Prostate gland (tissue), 2 donors: ENCODE data around the gene METTL9. TPM values are rescaled to one million over a fixed set of nuclear protein-coding genes. Genes with fewer than 3 reads are reported as not detected.
"Not testable (repeated sequence)": the region's sequence is repeated elsewhere in the genome, so short reads cannot be mapped to it uniquely, and the experiment has no call there.

Source experiments
- DNase-seq: peaks from one replicate; pipeline ENCODE4 v3.0.0-alpha.2; 2019; ENCODE audit warnings: low spot score
- H3K27ac ChIP-seq, 2 donors: fragments of 200-600 bp; sonication (generic); 2 replicates each; pipeline ENCODE4 v1.5.1; 2017 to 2019
- H3K27me3 ChIP-seq: fragments of 200-600 bp; sonication (generic); replicated peaks from 2 replicates; pipeline ENCODE4 v1.5.1; 2019; ENCODE audit not compliant: insufficient read depth
- H3K36me3 ChIP-seq, 2 donors: fragments of 200-600 bp; sonication (generic); 1 replicate in 1 of 2; 2 replicates in 1 of 2; pipeline versions ENCODE4 v1.5.1 to v1.8.1; 2017 to 2019
- H3K4me1 ChIP-seq: fragments of 200-600 bp; sonication (generic); replicated peaks from 2 replicates; pipeline ENCODE4 v1.5.1; 2019
- H3K4me3 ChIP-seq, 2 donors: fragments of 200-600 bp; sonication (generic); 2 replicates each; pipeline ENCODE4 v1.5.1; 2017 to 2019
- H3K9me3 ChIP-seq: fragments of 200-600 bp; sonication (generic); 2 replicates; pipeline ENCODE4 v1.5.1; 2017
- CTCF ChIP-seq, 4 experiments: fragments of 200-600 bp in 2 of 4; fragments of 450-650 bp in 2 of 4; sonication (generic) in 2 of 4; IDR thresholded peaks; 1 replicate in 3 of 4; 2 replicates in 1 of 4; pipeline ENCODE4 v1.5.1; 2016 to 2019; ENCODE audit warnings: antibody characterized with exemption in 4 of 4, mild to moderate bottlenecking in 2 of 4, moderate library complexity in 2 of 4
- POLR2A ChIP-seq: fragments of 450-650 bp; IDR thresholded peaks from one replicate; pipeline ENCODE4 v1.6.1; 2016; ENCODE audit warnings: antibody characterized with exemption, mild to moderate bottlenecking
- POLR2AphosphoS5 ChIP-seq: sonication (generic); formaldehyde crosslinking; IDR thresholded peaks from one replicate; pipeline ENCODE4 v1.6.1; 2017; ENCODE audit warnings: antibody characterized with exemption
- WGBS: methylation state at CpG from one replicate; pipeline ENCODE4 v1.1.5; 2018; 5-methylcytosine and 5-hydroxymethylcytosine counted together
- intact Hi-C: fragments of 100-400 bp; cut with DNase I; formaldehyde crosslinking; loops from one replicate; pipeline ENCODE4 v1.14.2; 2022
- total RNA-seq, 2 donors: library from RNA; depleted of rRNA; stranded (reverse); fragments of >200 nt; gene quantifications; one replicate each; pipeline ENCODE4 v1.1.0, GENCODE V29; 2016

METTL9 gene
- total RNA-seq, 2 donors from 2014 or later, result 98.9 to 160 TPM

DNA sequence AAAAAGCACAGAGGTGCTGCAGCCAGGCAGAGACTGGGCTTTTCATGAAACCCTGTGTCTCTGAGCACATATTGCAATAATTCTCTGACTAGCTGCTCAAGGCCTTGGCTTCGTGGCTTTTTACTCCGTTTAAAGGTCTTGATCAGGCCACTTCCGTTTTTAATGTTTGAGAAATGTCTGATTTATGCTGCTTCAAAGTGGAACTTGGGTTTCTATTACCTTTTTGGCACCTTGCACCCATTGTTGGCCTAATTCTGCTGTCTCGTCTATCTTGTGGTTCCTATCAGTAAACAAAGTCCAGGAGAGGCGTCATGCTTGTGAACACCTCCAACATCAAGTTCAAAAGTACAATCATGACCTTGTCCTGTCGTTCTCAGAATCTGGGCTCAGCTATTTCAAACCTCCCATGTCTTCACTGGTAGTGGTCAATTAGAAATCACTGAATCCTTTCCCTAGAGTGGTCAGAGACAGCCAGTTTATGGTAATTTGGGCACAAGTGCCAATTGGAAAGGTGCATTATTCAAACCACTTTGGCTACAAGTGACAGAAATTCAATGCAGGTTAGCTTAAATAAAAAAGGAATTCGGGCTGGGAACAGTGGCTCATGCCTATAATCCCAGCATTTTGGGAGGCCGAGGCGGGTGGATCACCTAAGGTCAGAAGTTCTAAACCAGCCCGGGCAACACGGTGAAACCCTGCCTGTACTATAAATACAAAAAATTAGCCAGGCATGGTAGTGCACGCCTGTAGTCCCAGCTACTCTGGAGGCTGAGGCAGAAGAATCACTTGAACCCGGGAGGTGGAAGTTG lies 33.3 kb upstream of the METTL9 start:
- H3K27me3 ChIP-seq, result no peaks in the 10 kb centered on the region

GRCh38 chr16:21566891-21567414 lies 32.4 kb upstream of the METTL9 start:
- DNase-seq, result no peak

More for the DNA sequence above, 33.3 kb upstream of the METTL9 start:
- H3K9me3 ChIP-seq, result no peaks in the 10 kb centered on the region
- H3K27ac ChIP-seq, result no peak overlapping the region
- WGBS, result 53% methylated on average over 13 of the region's 13 CpGs
- intact Hi-C loops, result loop anchor here (5.0 to 10.0 kb wide), 2 partner anchors 411 to 1131 kb away; partner anchors contain the start of genes DNAH3 and LDAF1
- H3K4me1 ChIP-seq, result peaks cover 5% of the 10 kb centered on the region
- no peak for DNase-seq
- TF ChIP-seq CTCF (IDR thresholded peaks at IDR 0.05) (no peak), POLR2AphosphoS5 (no peak), POLR2A (no peak)
- H3K4me3 ChIP-seq, result no peak overlapping the region
- no peaks in the 10 kb centered on the region for H3K36me3 ChIP-seq

DNA sequence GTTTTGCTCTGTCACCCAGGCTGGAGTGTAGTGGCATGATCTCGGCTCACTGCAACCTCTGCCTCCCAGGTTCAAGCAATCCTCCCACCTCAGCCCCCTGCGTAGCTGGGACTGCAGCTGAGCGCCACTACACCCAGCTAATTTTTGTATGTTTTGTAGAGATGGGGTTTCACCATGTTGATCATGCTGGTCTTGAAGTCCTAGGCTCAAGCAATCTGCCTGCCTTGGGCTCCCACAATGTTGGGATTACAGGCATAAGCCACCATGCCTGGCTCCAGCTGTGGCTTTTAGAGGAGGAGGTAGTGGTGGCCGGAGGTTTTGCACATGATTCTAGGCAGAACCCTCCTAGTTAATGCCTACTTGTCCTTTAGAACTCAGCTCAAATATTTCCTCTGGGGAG lies 31.9 kb upstream of the METTL9 start:
- H3K36me3 ChIP-seq, H3K9me3 ChIP-seq, H3K27ac ChIP-seq, DNase-seq, H3K27me3 ChIP-seq, H3K4me1 ChIP-seq, H3K4me3 ChIP-seq: not testable (repeated sequence)
- intact Hi-C loops, result loop anchor here (5.0 to 10.0 kb wide), 2 partner anchors 413 to 1130 kb away; partner anchors contain the start of genes DNAH3 and LDAF1
- WGBS, result over 99% methylated on average over 4 of the region's 4 CpGs

More at GRCh38 chr16:21566891-21567414, 32.4 kb upstream of the METTL9 start:
- Histone ChIP-seq H3K4me3 (no peak overlapping the region), H3K27ac (no peak overlapping the region), H3K36me3 (no peaks in the 10 kb centered on the region), H3K27me3 (no peaks in the 10 kb centered on the region), H3K9me3 (no peaks in the 10 kb centered on the region), H3K4me1 (peaks cover 5% of the 10 kb centered on the region)
- WGBS, result 91% methylated on average over 4 of the region's 4 CpGs
- intact Hi-C loops, result loop anchor here (5.0 to 10.0 kb wide), 2 partner anchors 412 to 1130 kb away; partner anchors contain the start of genes DNAH3 and LDAF1
- TF ChIP-seq CTCF (IDR thresholded peaks at IDR 0.05), result no peak
- no peak for TF ChIP-seq POLR2AphosphoS5
- TF ChIP-seq POLR2A, result no peak

DNA sequence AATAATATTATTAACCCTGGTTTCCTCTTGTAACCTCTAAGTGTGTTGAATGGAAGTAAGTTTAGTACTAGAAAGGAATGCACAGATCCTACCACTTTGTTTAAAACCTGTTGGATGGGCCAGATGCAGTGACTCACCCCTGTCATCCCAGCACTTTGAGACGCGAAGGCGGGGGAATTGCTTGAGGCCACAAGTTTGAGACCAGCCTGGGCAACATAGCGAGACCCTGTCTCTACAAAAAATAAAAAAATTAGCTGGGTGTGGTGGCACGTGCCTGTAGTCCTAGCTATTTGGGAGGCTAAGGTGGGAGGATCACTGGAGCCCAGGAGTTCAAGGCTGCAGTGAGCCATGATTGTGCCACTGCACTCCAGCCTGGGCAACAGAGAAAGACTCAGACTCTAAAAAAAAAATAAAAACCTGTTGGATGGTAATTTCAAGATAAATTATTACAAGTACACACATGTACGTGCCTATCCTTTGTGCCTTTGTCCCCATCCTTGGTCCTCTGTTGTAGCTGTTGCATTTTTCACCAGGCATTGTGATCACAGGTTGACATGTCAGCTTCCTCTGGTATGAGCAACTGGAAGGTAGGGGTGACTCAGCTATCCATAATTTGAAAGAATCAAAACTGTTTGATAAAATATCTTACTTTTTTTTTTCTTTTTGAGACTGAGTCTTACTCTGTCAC lies 30.7 kb upstream of the METTL9 start:
- DNase-seq, result no peak
- no peak for TF ChIP-seq CTCF (IDR thresholded peaks at IDR 0.05)
- no peak for TF ChIP-seq POLR2A
- no peak for TF ChIP-seq POLR2AphosphoS5

DNA sequence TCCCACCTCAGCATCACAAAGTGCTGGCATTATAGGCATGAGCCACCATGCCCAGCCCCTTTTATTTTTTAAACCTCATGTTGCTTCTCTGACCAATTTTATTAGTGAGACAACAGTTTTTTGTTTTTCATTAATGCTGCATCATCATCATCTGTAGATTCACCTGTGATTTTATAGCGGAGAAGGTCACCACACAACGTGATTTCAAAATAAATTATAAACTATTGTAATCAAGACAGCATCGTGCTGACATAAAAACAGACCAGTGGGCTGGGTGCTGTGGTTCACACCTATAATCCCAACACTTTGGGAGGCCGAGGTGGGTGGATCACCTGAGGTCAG lies 28.7 kb upstream of the METTL9 start:
- Histone ChIP-seq H3K4me3 (no peak overlapping the region), H3K9me3 (no peaks in the 10 kb centered on the region), H3K4me1 (peaks cover 4% of the 10 kb centered on the region), H3K36me3 (no peaks in the 10 kb centered on the region), H3K27me3 (no peaks in the 10 kb centered on the region), H3K27ac (no peak overlapping the region)
- TF ChIP-seq POLR2A (no peak), CTCF (IDR thresholded peaks at IDR 0.05) (no peak)
- no peak for DNase-seq
- intact Hi-C loops, result no loop called here
- WGBS, result 88% methylated on average over 4 of the region's 4 CpGs

More for the DNA sequence above, 30.7 kb upstream of the METTL9 start:
- Histone ChIP-seq H3K9me3 (no peaks in the 10 kb centered on the region), H3K4me1 (peaks cover 5% of the 10 kb centered on the region), H3K36me3 (no peaks in the 10 kb centered on the region), H3K27me3 (no peaks in the 10 kb centered on the region), H3K27ac (no peak overlapping the region), H3K4me3 (no peak overlapping the region)
- intact Hi-C loops, result loop anchor here (5.0 to 10.0 kb wide), 2 partner anchors 414 to 1129 kb away; partner anchors contain the start of genes DNAH3 and LDAF1
- 79% methylated on average over 6 of the region's 6 CpGs for WGBS

- H3K4me3 ChIP-seq, H3K4me1 ChIP-seq, H3K27me3 ChIP-seq, H3K9me3 ChIP-seq, H3K27ac ChIP-seq, H3K36me3 ChIP-seq, DNase-seq, intact Hi-C loops: not testable (repeated sequence)
- 96% methylated on average over 9 of the region's 9 CpGs for WGBS
These were observed 25.9 kb upstream of the METTL9 start for GRCh38 chr16:21573506-21573905.
